22Rv1 (cell line): ENCODE measurements around the gene CFDP1.

Source experiments
- CTCF ChIP-seq: fragments of 450-650 bp; IDR thresholded peaks from 2 replicates; pipeline ENCODE4 v1.5.1; 2017; ENCODE audit warnings: mild to moderate bottlenecking
- ZFX ChIP-seq: fragments of 450-650 bp; IDR thresholded peaks from 2 replicates; pipeline ENCODE4 v1.6.1; 2017; ENCODE audit warnings: antibody characterized with exemption, borderline replicate concordance

DNA sequence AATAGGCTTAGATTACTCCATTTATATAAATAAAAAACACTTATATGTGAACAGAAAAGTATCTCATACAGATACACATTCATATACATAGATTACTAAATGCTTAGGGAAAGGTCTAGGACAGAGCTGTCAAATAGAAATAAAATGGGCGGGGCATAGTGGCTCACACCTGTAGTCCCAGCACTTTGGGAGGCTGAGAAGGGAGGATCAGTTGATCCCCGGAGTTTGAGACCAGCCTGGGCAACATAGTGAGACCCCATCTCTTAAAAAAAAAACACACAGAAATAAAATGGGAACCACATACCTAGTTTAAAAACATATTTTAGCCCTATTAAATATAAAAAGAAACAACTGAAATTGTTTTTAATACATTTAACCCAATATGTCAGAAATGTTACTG is 58.9 kb downstream of the CFDP1 start:
- TF ChIP-seq CTCF (no peak), ZFX (no peak)
